AML-193 (cell line): ENCODE data around the gene CA10.

Source experiments
- DNase-seq, 2 experiments: peaks; one replicate each; lab custom pipeline; 2025; lab: John Stamatoyannopoulos, UW

Gene CA10

DNA sequence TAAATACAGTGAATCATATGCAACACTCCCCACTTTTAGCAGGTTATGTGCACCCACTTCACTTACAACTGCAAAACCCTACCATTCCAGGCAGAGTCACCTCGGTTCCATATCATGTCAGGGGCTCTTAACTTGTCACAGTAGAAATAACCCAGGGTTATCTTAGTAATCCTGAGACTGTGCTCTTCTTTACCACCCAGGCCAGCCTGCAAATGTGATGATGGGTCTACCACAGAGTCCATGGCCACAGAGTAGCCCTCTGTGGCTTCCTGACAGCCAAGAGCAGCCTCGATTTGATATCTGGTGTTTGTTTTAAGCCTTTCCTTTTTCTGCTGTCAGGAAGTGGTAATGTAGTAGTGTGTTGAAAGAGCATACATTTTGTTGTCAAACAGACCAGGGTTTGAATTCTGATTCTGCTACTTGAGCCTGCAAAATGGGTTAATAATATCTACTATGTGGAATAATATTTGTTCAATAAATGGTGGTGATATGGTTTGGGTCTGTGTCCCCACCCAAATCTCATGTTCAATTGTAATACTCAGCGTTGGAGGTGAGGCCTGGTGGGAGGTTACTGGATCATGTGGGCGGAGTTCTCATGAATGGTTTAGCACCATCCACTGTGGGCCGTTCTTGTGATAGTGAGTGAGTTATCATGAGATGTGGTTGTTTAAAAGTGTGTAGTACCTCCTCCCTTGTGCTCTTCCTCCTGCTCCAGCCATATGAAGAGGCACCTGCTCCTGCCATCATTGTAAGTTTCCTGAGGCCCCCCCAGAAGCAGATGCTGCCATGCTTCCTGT lies 481.6 kb downstream of the CA10 start:
- DNase-seq: no peak

DNA sequence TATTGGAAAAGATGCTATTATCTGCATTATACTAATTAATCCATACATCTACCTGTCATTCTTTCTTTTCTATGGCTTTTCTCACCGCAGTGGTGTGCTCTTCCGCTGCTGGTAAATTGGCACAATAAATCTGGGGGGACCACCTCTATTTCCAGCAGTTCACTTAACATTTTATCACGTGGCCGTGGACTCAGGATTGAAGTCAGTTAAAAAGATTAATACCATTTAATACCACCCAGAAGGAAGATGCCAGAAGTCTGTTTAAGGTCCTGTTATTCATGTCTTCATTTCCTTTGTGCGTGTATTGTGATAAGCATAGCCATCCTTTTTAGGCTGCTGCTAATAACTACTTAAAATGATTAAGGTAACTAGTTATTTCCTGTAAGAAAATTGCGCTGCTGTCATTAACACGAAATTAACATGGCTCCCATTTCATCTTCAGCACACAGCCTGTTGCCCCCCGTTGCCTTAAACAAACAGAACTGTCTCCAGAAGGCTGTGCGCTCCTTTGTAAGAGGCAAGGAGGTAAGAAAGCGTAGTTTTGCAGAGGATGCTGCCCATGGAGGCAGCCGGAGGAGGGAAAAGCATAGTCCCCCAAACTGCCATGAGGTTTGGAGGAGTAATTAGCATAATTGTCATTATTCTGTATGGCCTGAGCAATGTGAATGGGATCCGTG lies 483.8 kb downstream of the CA10 start:
- no peak for DNase-seq

DNA sequence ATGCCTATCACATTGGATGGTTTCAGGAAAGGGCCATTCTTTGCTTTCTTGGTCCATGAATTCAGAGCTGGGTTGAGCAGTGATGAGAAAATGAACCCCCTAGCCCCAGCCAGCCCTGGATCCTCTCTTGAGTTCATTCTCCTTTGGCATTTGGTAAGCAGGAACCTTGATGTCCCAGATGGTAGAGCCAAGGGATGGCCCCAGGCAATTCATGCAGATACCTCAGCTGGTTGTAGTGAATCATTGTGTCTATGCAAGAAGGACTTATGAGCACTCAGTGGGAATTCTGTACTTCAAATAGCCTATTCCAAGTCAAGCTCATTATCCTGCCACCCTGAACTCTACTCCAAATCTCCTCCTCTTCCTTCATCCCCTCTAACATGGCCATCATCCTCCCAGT lies 485.4 kb downstream of the CA10 start:
- no peak for DNase-seq

DNA sequence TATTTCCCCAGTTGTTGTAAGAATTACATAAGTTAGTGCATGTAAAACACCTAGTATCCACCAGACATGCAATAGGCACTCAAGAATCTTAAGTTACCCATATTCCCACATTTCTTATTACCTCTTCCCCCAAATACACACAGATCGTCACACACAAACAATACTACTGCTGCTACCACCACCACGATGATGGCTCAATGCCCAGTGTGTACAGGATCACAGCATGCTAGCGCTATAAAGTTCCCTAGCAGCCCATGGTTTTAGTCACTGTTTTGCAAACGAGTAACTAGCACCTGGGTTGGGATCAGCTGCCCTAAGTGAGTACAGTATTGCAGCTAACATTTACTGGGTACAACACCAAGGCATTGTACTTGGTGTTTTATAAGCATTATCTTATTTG lies 486.4 kb downstream of the CA10 start:
- no peak for DNase-seq

DNA sequence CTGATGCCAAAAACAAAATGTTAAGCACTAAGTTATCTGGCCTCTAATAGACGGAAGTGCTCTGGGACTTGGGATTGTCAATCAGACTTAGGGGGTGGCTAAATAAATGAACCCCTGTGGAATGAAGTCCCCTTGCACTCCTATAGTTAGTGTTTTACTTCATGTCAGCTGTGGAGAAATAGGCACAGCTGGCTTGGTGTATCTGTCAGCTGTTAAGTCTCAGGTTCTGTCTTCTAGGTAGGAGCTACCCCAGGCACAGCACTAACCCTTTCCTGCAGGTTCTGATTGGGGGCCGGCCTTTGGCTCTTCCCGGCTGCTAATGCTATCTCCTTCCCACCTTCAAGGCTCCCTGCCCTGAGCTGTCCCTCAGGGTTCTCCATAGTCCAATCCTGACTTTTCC lies 487.6 kb downstream of the CA10 start:
- DNase-seq: no peak

DNA sequence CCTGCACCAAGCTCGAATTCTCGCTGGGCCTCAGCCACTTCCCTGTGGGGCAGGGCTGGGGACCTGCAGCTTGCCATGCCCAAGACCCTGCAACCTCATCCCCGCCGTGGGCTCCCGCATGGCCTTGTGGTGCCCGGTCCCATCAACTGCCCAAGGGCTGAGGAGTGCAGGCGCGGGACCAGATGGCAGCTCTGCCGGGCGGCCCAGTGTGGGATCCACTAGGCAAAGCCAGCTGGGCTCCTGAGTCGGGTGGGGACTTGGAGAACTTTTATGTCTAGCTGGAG lies 489.6 kb downstream of the CA10 start:
- no peak for DNase-seq

GRCh38 chr17:51668155-51668962 lies 490.2 kb downstream of the CA10 start:
- no peak for DNase-seq

GRCh38 chr17:51667706-51668083 lies 490.8 kb downstream of the CA10 start:
- no peak for DNase-seq

DNA sequence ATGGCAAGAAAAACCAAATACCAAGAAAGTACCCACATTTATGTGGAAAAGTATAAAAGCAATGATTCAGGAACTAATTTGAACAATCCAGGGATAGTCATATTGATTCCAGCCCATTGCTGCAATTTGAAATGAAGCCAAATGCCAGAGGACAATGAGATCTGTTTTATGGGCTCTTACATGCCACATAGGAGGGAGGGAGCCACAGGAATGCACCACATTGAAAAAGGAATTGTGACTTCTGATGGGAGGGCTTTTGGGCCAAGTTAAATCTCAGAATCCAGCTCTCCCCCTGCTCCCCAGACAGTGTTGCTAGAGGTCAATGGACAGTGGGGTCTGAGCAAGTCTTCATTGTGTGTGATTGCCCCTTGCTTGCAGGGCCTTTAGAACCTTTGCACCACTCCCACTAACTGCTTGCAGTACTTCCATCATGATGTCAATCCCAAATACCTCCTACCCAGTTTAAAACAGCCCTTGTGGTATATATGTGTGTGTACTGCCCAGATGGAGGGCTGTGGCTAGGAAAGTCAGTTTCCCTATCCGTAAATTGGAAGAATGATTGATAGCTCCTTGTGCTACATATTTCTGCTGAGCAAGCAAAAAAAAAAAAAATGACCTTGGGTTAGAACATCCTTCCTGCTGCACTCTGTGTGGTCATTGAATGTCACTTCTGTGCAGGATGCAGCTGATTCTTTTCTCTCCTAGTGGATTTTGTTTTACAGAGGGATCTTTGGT lies 491.4 kb downstream of the CA10 start:
- no peak for DNase-seq

GRCh38 chr17:51662204-51663056 lies 496.1 kb downstream of the CA10 start:
- no peak for DNase-seq

- DNase-seq: no peak
These were observed 497.1 kb downstream of the CA10 start for GRCh38 chr17:51661403-51661802.

- no peak for DNase-seq
These were observed 498.2 kb downstream of the CA10 start for GRCh38 chr17:51660266-51660665.

DNA sequence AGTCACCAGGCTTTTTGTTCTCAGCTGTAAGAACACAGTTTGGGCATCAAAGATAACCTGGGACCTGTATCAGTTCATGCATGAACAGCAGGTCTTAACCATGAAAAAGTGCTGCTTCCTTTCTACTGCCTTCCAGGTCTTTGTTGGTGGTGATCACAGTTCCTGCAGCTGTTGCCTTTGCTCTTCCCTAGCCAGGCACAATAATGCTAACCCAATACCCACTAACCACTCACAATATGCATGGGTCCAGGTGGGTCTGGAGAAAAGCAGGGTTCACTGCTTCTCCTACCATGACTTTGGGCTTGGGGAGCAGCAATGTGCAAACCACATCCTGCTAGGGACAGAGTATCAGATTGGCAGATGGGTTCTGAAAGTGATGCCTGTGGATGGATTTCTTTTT lies 501.3 kb downstream of the CA10 start:
- DNase-seq: no peak

- DNase-seq: no peak
These were observed 504.6 kb downstream of the CA10 start for GRCh38 chr17:51653878-51654277.

DNA sequence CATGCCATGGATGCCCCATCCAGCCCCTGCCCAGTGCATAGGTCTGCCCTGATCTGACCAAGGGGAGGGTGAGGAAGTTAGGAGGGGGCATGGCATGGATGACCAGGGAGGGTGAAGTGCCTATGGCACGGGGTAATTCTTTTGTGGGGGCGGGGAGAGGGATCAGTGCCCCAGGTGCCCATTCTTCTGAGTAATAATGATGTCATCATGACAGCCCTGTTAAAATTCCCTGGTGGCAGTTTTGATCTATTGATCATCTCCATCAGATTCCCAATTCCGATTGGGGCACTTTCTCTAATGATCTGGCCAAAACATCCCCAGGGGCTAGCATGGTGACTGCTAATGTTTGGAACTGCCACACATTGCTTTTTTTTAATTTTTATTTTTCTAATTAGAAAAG lies 506.0 kb downstream of the CA10 start:
- no peak for DNase-seq

- no peak for DNase-seq
These were observed 506.8 kb downstream of the CA10 start for GRCh38 chr17:51651513-51652298.

- no peak for DNase-seq
These were observed 507.7 kb downstream of the CA10 start for GRCh38 chr17:51650772-51651171.

GRCh38 chr17:51650202-51650601 lies 508.3 kb downstream of the CA10 start:
- DNase-seq: no peak

DNA sequence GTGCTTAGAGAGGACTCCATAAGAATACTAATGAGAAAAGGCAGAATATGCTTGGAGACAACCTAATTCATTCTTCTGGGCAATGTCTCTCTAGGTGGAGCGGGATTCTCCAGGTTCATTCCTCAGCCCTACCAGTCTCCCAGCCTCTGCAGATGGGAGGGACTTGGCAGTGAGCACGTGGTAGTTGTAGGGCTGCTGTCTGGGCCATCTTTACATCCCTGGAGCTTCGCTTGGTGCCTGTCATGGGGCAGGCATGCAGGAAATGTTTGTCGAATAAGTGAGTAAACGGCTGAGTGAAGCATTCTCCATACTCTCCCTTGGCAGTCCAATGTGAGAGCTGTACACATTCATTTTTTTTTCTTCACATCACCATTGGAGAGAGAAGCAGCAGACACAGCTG lies 510.7 kb downstream of the CA10 start:
- no peak for DNase-seq

DNA sequence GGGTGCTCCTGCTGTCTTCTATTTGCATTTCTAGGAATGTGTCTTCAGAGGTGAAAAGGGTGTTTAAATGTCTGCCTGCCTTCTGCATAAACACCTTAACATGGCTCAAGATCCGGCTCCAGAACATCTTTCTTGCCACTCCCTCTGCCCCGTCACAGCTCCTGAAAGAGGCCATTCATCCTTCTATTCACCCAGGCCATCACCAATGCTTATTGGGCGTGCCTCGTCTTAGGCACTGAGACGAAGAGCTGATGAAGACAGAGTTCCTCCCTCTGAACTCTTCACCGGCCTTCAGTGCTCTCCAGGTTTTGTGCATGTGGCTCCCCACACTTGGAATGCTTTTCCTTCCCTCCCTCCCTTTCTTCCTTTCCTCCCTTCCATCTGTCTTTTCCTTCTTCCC lies 511.4 kb downstream of the CA10 start:
- DNase-seq: no peak

GRCh38 chr17:51646539-51646938 lies 512.0 kb downstream of the CA10 start:
- no peak for DNase-seq
